GM04503 (cell line): ENCODE results near the gene CDC14B.
A peak's percentile ranks its signal among the peaks of the same experiment; 100 is the strongest.
"Not testable (repeated sequence)": the region's sequence is repeated elsewhere in the genome, so short reads cannot be mapped to it uniquely, and the experiment has no call there.

Experiments used
- DNase-seq: peaks from one replicate; pipeline ENCODE4 v3.0.0-alpha.2; 2012; ENCODE audit warnings: low read depth

The CDC14B gene

DNA sequence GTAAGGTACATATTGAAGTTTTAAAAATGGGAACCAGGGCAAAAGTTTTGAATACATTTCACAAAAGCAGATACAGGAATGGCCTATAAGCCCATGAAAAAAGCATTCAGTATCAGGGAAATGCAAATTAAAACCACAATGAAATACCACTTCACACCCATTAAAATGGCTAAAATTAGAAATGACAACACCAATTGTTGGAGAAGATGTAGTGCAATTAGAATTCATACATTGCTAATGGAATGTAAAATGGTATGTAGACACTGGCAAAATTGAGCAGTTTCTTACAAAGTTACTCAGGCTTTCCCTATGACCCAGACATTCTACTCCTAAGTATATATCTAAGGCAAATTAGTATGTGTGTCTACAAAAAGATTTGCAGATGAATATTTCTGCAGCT, 34.2 kb downstream of the CDC14B start:
- no peak for DNase-seq

DNA sequence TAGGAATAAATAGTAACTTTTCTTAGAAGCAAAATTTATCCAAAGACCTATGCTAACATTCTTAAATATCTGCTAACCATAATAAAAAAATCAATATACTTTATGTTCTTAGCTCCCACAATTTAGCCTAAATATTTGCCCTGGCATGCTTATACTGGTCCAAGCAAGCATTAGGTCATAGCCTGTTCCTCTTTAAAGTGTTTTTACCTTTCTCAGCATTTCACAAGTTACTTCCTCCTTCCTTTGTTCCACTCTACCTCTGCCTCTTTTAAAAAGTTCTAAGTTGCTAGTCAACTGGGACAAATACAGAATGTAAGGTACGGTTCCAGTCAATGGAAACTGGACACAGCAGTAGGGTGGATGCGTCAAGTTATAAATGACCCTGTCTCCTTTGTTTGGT, 37.4 kb downstream of the CDC14B start:
- not testable (repeated sequence) for DNase-seq

DNA sequence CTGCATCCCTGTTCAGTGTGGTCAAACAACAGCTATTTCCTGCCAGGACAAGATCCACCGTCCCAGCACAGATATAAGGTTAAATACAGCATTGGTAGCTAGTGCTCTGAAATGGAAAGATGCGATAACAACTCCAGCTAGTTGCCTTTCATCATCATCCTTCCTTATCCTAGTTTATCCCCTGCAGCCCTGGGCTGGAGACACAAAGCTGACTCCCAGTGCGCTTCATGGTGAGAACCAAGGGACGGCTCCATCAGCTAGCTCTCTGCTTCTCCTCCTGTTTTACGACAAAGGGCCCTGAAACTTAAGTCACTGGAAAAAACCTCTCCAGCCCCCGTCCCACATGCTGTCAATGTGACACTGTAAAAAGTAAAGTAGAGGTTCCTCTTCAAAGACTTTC, 37.9 kb downstream of the CDC14B start:
- DNase-seq, result no peak

DNA sequence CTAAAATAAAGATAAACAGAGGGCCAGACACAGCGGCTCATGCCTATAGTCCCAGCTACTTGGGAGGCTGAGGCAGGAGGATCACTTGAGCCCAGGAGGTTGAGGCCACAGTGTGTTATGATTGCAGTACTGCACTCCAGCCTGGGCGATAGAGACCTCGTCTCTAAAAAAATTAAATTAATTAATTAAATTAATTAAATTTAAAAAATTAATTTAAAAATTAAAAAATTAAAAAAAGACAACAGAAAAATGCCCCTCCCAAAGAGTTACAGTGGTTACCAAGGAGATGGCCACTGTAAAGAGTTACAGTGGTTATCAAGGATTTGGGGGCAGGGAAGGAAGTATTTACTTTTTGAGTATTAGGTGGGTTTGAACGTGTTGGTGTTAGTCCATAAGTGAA, 38.3 kb downstream of the CDC14B start:
- DNase-seq, result no peak

DNA sequence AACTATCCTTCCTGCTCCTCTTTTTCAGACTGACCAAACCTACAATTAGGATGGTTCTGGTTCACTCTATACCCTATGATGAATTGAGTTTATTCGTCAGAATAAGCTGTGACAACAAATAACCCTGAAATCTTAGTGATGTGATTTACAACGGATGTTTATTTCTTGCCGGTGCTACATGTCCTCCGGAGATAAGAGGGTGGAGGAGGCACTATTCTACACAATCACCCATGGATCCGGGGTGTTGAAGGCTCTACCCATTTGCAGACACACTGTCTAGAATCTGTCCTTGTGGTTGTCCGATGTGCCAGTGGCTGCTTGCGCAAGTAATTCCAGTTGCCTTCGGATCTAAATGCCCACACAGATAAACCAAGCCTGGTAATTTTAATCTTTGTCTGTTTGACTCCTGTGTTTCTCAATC, 44.7 kb downstream of the CDC14B start:
- no peak for DNase-seq

DNA sequence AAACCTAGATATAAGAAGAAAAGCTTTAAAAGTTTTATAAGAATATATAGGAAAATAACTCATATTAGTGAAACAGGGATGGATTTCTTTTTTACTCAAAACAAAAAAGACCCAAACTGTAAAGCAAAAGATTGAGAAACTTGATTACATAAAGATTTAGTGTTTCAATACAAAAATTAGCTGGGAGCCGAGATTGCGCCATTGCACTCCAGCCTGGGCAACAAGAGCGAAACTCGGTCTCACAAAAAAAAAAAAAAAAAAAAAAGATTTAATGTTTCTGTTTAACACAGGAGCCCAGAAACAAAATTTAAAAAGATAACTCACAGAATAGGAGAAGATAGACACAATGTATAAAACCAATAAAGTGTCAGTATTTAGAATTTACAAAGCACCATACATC, 45.2 kb downstream of the CDC14B start:
- no peak for DNase-seq

DNA sequence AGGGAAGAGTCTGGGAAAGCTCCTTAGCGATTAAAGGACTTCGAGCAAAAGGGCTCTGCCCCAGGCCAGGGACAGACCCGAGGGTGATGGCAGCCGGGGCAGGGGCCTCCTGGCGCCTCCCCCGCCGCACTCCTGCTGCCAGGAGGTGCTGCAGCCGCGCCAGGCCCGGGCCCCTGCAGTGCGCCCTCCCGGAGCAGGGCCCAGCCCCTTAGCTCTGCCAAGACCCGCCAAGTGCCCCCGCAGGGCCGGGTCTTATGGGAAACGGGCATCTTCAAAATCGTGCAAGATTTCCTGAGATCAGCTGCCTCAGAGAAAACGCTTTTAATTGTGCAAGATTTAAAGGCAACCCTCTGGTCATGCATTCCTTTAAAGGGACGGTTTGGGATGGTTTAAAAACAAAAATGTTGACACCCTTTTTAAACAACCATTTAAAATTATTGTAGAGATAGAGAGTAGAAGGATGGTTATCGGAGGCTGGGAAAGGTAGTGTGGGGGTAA, 52.4 kb downstream of the CDC14B start:
- no peak for DNase-seq

DNA sequence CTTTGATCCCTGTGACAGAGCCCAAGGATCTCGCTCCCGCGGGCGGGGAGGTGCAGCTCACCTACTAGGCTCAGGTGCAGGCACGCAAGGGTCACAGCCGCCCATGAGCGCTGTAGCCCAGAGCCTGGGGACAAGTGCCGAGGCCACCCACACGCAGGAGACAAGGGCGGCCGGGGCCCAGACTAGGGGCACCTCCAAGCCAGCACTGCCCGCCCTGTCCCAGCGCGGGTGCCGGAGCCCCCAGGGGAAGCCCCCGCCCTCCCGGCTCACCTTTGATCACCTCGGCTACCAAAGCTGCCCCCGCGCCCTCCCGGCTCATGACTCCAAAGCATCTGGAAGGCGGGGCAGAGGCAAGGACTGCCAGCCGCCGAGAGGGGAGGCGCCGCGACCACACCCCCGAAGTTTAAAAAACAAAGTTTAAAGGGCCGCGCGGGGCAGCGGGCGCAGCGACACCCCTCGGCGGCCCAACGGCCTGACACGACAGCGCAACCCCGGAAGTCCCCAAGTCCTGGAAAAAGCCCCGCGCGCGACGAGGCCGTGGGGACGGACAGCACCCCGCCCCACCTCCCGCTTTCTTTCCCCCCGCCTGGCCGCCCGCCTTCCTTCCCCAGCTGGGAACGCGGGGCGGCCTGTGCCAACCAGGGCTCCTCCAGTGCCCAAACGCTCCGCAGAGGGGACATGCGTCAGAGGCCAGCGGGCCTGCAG, 53.0 kb downstream of the CDC14B start:
- DNase-seq, result no peak

DNA sequence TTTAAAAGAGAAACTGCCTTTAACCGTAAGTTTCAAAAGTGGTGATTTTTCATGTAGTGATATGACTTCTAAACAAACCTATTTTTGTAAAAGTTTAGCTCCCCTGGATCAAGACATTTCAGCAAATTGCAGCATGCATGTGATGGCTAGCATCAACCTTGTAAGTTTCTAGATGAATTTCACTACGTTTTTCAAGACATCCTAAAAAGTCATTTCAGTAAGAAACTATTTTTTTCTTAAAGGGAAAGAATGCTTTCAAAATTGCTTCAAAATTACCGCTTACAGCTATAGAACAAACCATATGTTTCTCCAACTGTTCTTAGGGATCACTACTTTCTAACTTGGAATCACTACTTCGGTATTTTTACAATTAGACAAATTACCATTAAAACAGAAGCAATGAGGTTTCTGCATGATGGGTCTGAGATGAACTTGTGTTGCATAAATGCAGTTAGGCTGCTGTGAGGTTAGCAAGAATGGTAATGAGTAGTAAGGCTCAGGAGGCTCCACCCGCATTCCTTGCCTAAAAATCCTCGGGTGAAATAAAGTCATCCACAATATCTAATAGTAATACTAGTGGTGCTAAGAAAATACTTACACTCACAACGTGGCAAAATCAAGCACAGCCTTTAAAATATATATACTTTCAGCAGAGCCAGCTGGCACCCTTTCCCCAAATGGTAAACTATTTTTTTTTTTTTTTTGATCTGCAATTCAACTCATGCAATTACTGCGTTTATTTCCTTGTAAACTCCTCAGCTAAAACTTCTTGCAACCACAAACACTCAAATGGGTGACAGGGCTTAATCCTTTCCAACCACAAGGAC, 53.8 kb downstream of the CDC14B start:
- DNase-seq, result peak; percentile 37

DNA sequence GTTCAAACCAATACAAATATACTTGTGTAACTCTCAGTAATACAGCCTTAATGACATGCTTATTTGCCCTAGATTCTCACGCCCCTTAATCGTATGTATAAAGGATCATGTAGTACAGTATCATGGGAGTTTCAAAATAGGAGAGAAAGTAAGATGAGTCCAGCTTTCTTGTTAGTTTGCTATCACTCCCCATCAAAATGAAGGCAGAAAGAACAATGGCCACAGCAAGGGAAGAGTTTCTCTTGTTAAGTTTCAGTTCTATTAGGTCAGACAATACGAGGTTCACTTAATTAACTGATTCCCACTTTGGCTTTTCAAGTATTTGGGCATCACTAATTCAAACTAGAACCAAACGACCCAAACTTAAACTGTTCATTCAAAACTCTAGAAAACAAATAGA, 55.4 kb downstream of the CDC14B start:
- no peak for DNase-seq

DNA sequence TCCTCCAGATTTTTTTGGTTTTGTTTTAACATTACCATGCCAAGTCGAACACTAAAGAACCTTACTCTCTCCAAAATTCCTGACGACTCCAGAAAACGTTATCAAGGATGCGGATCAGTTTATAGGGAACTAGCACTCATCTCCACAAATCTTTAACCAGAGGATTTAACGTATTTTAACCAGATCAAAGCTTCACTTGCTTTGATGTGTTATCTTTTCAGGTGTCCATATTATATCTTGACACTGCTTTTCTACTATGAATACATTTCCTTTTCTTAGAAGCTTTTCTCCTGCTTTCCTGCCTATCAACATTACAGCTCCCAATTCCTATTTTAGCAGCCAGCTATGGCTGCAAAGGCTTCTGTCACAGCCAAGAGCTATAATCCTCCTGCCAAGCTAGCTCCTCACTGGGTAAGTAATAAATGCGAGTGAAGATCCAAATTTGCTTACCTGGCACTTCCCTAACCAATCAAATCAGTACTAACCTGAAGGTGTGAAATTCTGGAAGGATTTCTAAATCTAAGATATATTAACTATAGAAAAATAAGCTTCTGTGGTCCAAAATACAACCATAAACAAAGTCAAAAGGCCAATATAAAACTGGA, 60.2 kb downstream of the CDC14B start:
- DNase-seq, result no peak

DNA sequence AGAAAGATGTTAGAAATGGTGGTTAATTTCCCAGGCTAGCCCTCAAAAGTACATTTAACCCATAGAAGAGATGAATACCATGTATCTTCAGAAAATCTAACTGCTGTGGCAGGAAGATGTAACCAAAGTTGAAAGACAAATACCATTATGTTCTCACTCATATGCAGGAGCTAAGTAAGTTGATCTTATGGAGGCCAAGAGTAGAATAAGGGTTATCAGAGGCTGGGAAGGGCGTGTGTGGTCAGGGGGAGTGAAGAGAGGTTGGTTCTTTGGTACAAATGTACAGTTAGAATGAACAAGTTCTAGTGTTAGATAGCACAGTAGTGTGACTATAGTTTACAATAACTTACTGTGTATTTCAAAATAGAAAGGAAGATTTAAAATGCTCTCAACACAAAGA, 61.7 kb downstream of the CDC14B start:
- no peak for DNase-seq

DNA sequence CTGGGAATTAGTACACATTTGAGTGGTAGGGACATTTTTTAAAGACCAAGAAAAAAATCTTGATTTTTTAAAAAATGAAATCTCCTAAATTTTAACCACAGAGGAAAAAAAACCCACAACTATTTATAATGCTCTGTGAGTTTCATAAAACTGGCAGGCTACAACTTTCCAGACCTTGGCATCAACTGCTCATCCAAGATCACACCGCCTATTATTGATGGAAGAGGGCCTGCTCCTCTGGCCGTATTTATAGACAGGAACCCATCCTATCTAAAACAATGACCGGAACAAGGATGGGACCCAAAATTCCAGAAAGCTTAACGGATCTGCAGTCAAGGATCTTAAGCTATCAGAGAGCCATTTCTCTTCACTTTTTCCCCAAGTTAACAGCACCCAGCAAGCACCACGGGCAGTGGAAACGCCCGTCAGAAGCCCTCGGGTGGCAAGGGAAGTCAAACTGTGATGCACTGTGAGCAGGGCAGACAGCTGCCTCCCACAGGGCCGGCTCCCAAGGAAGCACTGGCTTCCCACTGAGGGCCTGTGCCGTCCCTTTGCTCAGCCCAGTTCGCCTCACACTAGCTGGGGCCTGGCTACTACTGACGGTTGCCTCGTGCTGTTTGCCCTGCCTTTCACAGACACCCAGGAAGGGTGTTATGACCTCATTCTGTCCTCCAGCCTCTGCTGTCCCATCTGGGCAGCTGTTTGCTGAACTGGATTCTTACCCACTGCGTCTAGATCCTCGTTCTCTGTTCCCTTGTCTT, 62.8 kb downstream of the CDC14B start:
- DNase-seq, result no peak

DNA sequence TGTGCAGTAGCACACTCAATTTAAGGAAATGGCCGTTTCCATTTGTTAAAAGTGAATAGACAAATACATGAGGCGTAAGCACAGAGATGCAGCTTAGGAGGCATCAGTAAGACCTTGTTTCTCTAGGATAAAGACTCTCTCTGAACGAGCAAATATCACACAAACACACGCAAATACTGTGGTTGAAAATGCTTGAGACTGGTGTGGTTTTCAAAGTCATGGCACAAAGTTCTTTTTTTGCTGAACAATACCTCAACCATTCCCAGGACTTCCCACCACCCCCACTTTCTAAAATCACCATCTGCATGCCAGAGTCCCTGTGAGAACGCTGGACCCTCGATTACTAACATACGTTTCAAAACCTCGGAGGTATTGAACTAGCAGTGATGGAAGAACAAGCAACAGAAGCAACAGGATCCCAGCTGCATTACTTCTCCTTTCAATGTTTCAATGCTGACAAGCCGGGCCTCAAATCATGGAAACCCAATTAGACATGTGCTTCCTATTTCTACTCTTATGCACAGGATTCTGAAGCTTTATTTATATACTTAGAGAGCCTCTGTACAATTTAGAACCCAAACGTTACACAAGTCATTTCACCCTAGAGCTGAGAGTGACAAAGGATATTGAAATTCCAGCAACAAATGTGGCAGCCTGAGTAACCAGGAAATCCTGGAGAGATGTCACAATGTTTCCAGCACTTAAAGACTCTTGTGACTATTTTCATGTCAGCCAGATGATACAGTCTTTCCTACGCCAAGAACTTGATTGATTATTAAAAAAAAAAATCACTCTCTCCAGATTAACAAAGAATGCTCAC, 63.9 kb downstream of the CDC14B start:
- DNase-seq, result peak; percentile 68

DNA sequence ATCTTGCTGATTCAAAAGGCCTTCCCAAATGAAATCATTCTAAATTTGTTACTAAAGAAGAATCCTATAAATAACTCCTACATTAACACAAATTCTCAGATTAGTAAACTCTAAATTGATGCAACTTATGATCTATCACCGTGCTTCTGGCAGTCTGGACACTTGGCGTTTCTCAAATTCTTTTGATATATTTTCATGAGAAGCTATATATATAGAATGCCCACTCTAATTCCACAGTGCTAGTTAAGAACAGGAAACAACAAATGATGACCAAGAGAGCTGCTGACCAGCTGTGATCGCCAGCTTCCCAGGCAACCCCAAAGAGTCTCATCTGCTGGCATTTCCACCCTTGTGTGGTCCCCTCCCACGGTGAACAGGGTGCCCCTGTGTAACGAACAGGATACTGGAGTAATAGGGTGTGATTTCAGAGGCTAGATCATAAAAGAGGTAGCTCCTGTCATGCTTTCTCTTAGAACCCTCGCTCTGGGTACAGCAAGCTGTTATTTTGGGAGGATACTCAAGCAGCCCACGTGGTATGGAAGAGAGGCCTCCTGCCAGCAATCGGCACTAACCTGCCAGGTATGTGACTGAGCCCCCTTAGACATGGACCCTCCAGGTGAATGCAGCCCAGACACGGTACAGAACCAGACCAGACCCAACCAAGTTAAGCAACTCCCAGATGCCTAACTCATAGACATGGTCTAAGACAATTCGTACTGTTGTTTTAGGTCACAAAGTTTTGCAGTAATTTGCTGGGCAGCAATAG, 64.7 kb downstream of the CDC14B start:
- DNase-seq, result peak; percentile 59

DNA sequence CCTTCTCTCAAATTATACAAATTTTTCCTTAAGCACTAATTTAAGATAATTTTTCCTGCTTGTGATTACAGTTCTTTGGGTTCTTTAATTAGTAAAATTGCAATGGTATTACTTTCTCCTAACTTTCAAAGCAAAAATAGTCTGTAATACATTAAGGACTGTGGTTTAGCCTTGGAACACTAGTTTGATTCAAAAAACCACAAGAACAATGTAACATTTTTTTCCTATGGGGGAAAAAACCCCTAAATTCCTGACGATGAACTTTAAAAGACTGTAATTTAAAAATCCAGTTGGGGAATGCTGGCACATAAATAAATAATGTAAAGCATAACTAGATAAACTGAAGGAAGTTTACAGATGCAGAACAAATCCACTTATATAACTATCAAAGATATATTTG, 65.3 kb downstream of the CDC14B start:
- DNase-seq, result no peak

DNA sequence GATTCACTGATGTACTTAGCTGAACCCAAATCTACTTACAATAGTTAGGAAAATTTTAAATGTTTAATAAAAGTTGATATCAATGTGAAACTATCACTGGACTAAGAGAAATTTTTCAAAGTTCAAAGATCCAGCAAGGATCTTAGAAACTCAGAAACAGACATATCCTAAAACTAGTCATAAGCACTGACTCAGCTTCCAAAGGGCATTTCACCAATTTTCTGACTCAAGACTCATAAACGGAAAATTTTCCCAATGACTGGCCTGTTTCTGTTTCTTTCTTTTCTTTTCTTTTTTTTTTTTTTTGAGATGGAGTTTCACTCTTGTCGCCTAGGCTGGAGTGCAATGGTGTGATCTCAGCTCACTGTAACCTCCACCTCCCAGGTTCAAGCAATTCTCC, 66.6 kb downstream of the CDC14B start:
- DNase-seq, result peak; percentile 83

DNA sequence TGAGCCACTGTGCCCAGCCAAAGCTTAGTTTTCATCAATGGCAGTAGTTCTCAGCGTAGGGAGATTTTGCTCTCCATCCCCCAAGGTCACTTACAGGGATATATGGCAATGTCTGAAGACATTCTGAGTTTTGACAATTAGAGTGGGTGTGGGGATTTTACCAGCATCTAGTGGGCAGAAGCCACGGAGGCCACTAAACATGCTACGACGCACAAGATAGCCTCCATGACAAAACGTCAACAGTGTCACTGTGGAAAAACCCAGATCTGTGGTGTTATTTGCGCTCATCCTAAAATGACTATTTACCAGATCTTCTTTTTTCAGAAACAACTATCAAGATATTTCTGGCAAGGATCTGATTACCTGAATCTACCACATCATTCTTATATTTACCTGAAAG, 68.2 kb downstream of the CDC14B start:
- no peak for DNase-seq

DNA sequence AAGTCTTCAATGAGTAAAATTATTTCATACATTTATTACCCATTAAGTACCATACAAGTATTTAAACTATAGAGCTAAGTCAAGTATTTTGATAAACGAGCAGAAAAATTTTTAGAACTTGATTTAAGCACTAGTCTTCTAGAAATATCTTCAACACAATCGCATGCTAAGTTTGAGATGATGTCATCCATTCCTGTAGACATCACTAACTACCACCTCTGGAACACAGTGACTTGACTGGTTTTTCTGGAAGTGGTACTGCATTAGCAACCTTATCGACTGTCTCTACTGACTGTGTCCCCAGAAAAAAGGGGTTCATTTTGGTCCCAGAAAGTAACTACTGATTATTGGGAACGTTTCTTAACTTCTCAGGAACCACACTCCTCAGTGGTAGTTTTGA, 69.0 kb downstream of the CDC14B start:
- DNase-seq, result no peak

DNA sequence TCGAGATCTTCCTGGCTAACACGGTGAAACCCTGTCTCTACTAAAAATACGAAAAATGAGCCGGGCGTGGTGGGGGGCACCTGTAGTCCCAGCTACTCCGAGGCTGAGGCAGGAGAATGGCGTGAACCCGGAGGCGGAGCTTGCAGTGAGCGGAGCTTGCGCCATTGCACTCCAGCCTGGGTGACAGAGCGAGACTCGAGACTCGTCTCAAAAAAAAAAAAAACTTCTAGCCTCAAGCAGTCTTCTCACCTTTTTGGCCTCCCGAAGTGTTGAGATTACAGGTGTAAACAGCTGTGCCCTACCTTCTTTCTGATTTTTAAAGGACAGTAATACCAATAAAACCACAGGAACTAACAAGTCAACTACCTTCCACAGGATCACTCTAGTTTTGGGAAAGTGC, 76.5 kb downstream of the CDC14B start:
- DNase-seq, result not testable (repeated sequence)

DNA sequence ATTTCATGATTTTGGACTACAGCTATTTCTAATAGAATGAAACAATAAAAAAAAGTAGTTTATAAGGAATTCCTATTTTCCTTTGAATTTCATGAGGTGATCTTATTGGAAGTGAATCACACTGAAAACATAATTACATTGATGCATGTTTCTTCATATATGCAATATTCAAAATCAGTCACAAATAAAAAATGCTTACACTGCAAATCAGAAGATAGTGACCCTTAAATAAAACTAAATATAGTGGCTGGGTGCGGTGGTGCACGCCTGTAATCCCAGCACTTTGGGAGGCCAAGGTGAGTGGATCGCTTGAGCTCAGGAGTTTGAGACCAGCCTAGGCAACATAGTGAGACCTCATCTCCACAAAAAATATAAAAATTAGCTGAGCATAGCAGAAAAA, 79.5 kb downstream of the CDC14B start:
- no peak for DNase-seq
